Neutrophil (primary cell): ENCODE results near the gene GPR89A.

Experiments
- H3K27ac ChIP-seq: fragments of 200-600 bp; sonication (generic); 2 replicates; pipeline ENCODE4 v1.5.1; 2016; ENCODE audit warnings: mild to moderate bottlenecking, moderate library complexity
- H3K27me3 ChIP-seq: fragments of 200-600 bp; sonication (generic); 2 replicates; pipeline ENCODE4 v1.6.0; 2016; ENCODE audit warnings: mild to moderate bottlenecking
- H3K36me3 ChIP-seq: fragments of 200-600 bp; sonication (generic); 2 replicates; pipeline ENCODE4 v1.5.1; 2017
- H3K4me1 ChIP-seq, 2 experiments: fragments of 200-600 bp in 1 of 2; sonication (generic) in 1 of 2; 1 replicate in 1 of 2; 2 replicates in 1 of 2; pipeline versions ENCODE4 v1.5.1 to v1.6.1; 2013 to 2016; ENCODE audit warnings: low read depth in 1 of 2, low read length in 1 of 2, mild to moderate bottlenecking in 1 of 2, moderate library complexity in 1 of 2; ENCODE audit not compliant: control insufficient read depth in 1 of 2, insufficient read depth in 1 of 2
- H3K4me3 ChIP-seq, 2 experiments: fragments of 200-600 bp in 1 of 2; sonication (generic) in 1 of 2; 1 replicate in 1 of 2; 2 replicates in 1 of 2; pipeline ENCODE4 v1.5.1; 2013 to 2016; ENCODE audit warnings: low read depth in 1 of 2, low read length in 1 of 2, mild to moderate bottlenecking in 1 of 2, moderate library complexity in 1 of 2
- H3K9me3 ChIP-seq: fragments of 200-600 bp; sonication (generic); 2 replicates; pipeline ENCODE4 v1.5.1; 2016
- TF ChIP-seq, protein P1 (sequence below): fragments of 200-600 bp; sonication (generic); IDR thresholded peaks from 2 replicates; pipeline ENCODE4 v1.5.1; 2016; ENCODE audit warnings: antibody characterized with exemption

GPR89A gene

DNA sequence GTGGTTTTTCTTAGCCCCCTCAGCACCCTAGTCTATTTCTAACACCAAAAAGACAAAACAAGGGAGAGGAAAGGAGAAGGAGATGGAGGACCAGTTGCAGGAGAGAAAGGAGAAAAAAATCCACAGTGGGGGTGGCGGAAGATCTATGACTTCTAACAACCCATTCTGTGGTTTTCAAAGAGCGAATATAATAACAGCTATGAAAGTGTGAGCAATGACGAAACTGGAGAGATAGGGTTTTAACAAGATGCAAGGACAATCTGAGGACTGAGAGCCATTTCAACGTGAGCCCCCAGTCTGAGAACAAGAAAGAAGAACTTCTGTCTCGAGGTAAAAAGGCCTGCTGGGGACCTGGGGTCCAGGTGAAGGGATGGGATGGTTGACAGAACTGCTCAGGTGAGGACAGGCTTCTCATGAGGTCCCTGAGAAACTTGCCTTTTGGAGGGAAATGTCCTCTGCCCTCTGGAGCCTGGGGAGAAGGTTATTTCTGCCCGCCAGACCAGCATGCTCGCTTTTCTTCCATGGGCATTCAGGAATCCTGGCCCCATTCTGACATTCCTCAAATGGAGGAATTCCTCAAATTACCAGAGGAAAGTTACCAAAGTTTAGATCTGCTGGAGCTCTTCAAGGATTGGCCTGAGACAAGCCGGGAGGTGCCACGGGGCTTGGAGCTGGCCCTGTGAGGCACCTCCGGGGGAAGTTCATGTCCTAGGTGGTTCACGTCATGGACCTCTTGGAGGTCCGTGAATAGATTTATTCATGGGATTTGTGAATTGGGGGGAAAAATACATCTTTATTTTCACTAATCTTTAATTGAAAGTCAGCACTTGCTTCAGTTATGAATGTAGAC, 111.7 kb downstream of the GPR89A start, which contains the start of gene CD160:
TSS of gene CD160 (plus strand) at position 270 of the 850 bp plus-strand sequence. CDS start 8,829 bp downstream, outside the sequence.
- H3K36me3 ChIP-seq, result no peaks in the 10 kb centered on the region
- peaks cover 6 to 11% of the 10 kb centered on the region in 2 experiments for H3K4me1 ChIP-seq
- H3K9me3 ChIP-seq, result no peaks in the 10 kb centered on the region
- no peak within 1 kb of the TSS for H3K27ac ChIP-seq
- TF ChIP-seq, protein P1, sequence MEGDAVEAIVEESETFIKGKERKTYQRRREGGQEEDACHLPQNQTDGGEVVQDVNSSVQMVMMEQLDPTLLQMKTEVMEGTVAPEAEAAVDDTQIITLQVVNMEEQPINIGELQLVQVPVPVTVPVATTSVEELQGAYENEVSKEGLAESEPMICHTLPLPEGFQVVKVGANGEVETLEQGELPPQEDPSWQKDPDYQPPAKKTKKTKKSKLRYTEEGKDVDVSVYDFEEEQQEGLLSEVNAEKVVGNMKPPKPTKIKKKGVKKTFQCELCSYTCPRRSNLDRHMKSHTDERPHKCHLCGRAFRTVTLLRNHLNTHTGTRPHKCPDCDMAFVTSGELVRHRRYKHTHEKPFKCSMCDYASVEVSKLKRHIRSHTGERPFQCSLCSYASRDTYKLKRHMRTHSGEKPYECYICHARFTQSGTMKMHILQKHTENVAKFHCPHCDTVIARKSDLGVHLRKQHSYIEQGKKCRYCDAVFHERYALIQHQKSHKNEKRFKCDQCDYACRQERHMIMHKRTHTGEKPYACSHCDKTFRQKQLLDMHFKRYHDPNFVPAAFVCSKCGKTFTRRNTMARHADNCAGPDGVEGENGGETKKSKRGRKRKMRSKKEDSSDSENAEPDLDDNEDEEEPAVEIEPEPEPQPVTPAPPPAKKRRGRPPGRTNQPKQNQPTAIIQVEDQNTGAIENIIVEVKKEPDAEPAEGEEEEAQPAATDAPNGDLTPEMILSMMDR, result no peak
- H3K27me3 ChIP-seq, result peaks cover 29% of the 10 kb centered on the region
- no peak within 1 kb of the TSS for H3K4me3 ChIP-seq
